ENCODE measurements around the gene MBOAT2.
"Not testable (repeated sequence)": the region's sequence is repeated elsewhere in the genome, so short reads cannot be mapped to it uniquely, and the experiment has no call there.

The MBOAT2 gene

GRCh38 chr2:8980096-8980495 lies 23.4 kb downstream of the MBOAT2 start:
- H3K36me3 ChIP-seq (ENCODE audit: insufficient read depth, low read length), result no peaks in the 10 kb centered on the region
- no peak overlapping the region for H3K27ac ChIP-seq (ENCODE audit: low read depth, low read length)
- no peaks in the 10 kb centered on the region for H3K27me3 ChIP-seq (ENCODE audit: insufficient read depth, low read length)
- peaks cover 84% of the 10 kb centered on the region for H3K79me2 ChIP-seq (ENCODE audit: control insufficient read depth, insufficient read depth, low read length, unreplicated experiment)
- no peak overlapping the region for H3K4me3 ChIP-seq (ENCODE audit: low read depth, low read length)
- peaks cover 14% of the 10 kb centered on the region for H3K4me1 ChIP-seq (ENCODE audit: control insufficient read depth, insufficient read depth, low read length, unreplicated experiment)
- no peak overlapping the region for H2AFZ ChIP-seq (ENCODE audit: low read length, unreplicated experiment)

- H3K27ac ChIP-seq (ENCODE audit: low read depth, low read length), result no peak overlapping the region
- H2AFZ ChIP-seq (ENCODE audit: low read length, unreplicated experiment), result no peak overlapping the region
- no peak overlapping the region for H3K4me3 ChIP-seq (ENCODE audit: low read depth, low read length)
- H3K36me3 ChIP-seq (ENCODE audit: insufficient read depth, low read length), result no peaks in the 10 kb centered on the region
- H3K27me3 ChIP-seq (ENCODE audit: insufficient read depth, low read length), result no peaks in the 10 kb centered on the region
- H3K4me1 ChIP-seq (ENCODE audit: control insufficient read depth, insufficient read depth, low read length, unreplicated experiment), result no peaks in the 10 kb centered on the region
- peaks cover 87% of the 10 kb centered on the region for H3K79me2 ChIP-seq (ENCODE audit: control insufficient read depth, insufficient read depth, low read length, unreplicated experiment)
Observed at GRCh38 chr2:8977758-8978157, 25.7 kb downstream of the MBOAT2 start.

- peaks cover 76% of the 10 kb centered on the region for H3K79me2 ChIP-seq (ENCODE audit: control insufficient read depth, insufficient read depth, low read length, unreplicated experiment)
- H3K27me3 ChIP-seq (ENCODE audit: insufficient read depth, low read length), result no peaks in the 10 kb centered on the region
- H3K27ac ChIP-seq (ENCODE audit: low read depth, low read length), result no peak overlapping the region
- H3K36me3 ChIP-seq (ENCODE audit: insufficient read depth, low read length), result no peaks in the 10 kb centered on the region
- H3K4me3 ChIP-seq (ENCODE audit: low read depth, low read length), result no peak overlapping the region
- no peaks in the 10 kb centered on the region for H3K4me1 ChIP-seq (ENCODE audit: control insufficient read depth, insufficient read depth, low read length, unreplicated experiment)
- H2AFZ ChIP-seq (ENCODE audit: low read length, unreplicated experiment), result no peak overlapping the region
Observed at GRCh38 chr2:8976442-8977259, 26.8 kb downstream of the MBOAT2 start.

GRCh38 chr2:8974016-8974415 lies 29.5 kb downstream of the MBOAT2 start:
- H3K4me1 ChIP-seq (ENCODE audit: control insufficient read depth, insufficient read depth, low read length, unreplicated experiment), result no peaks in the 10 kb centered on the region
- H3K27ac ChIP-seq (ENCODE audit: low read depth, low read length), result no peak overlapping the region
- H3K4me3 ChIP-seq (ENCODE audit: low read depth, low read length), result no peak overlapping the region
- H3K27me3 ChIP-seq (ENCODE audit: insufficient read depth, low read length), result no peaks in the 10 kb centered on the region
- H3K79me2 ChIP-seq (ENCODE audit: control insufficient read depth, insufficient read depth, low read length, unreplicated experiment), result peaks cover 53% of the 10 kb centered on the region
- no peak overlapping the region for H2AFZ ChIP-seq (ENCODE audit: low read length, unreplicated experiment)
- H3K36me3 ChIP-seq (ENCODE audit: insufficient read depth, low read length), result no peaks in the 10 kb centered on the region

GRCh38 chr2:8973017-8973416 lies 30.5 kb downstream of the MBOAT2 start:
- not testable (repeated sequence) for H3K36me3 ChIP-seq (ENCODE audit: insufficient read depth, low read length); H2AFZ ChIP-seq (ENCODE audit: low read length, unreplicated experiment); H3K4me1 ChIP-seq (ENCODE audit: control insufficient read depth, insufficient read depth, low read length, unreplicated experiment); H3K27me3 ChIP-seq (ENCODE audit: insufficient read depth, low read length); H3K27ac ChIP-seq (ENCODE audit: low read depth, low read length); H3K4me3 ChIP-seq (ENCODE audit: low read depth, low read length)
- peaks cover 43% of the 10 kb centered on the region for H3K79me2 ChIP-seq (ENCODE audit: control insufficient read depth, insufficient read depth, low read length, unreplicated experiment)

GRCh38 chr2:8972535-8972934 lies 30.9 kb downstream of the MBOAT2 start:
- not testable (repeated sequence) for H3K27me3 ChIP-seq (ENCODE audit: insufficient read depth, low read length); H3K4me1 ChIP-seq (ENCODE audit: control insufficient read depth, insufficient read depth, low read length, unreplicated experiment); H2AFZ ChIP-seq (ENCODE audit: low read length, unreplicated experiment); H3K36me3 ChIP-seq (ENCODE audit: insufficient read depth, low read length); H3K4me3 ChIP-seq (ENCODE audit: low read depth, low read length); H3K27ac ChIP-seq (ENCODE audit: low read depth, low read length)
- H3K79me2 ChIP-seq (ENCODE audit: control insufficient read depth, insufficient read depth, low read length, unreplicated experiment), result peaks cover 42% of the 10 kb centered on the region

GRCh38 chr2:8969348-8969747 lies 34.1 kb downstream of the MBOAT2 start:
- not testable (repeated sequence) for H3K27ac ChIP-seq (ENCODE audit: low read depth, low read length); H2AFZ ChIP-seq (ENCODE audit: low read length, unreplicated experiment); H3K36me3 ChIP-seq (ENCODE audit: insufficient read depth, low read length); H3K4me1 ChIP-seq (ENCODE audit: control insufficient read depth, insufficient read depth, low read length, unreplicated experiment); H3K4me3 ChIP-seq (ENCODE audit: low read depth, low read length); H3K27me3 ChIP-seq (ENCODE audit: insufficient read depth, low read length)
- H3K79me2 ChIP-seq (ENCODE audit: control insufficient read depth, insufficient read depth, low read length, unreplicated experiment), result peaks cover 29% of the 10 kb centered on the region

GRCh38 chr2:8966123-8966908 lies 37.2 kb downstream of the MBOAT2 start:
- no peak overlapping the region for H3K27ac ChIP-seq (ENCODE audit: low read depth, low read length)
- no peaks in the 10 kb centered on the region for H3K27me3 ChIP-seq (ENCODE audit: insufficient read depth, low read length)
- H3K79me2 ChIP-seq (ENCODE audit: control insufficient read depth, insufficient read depth, low read length, unreplicated experiment), result peaks cover 33% of the 10 kb centered on the region
- peak overlapping the region; percentile 33 for H3K4me3 ChIP-seq (ENCODE audit: low read depth, low read length)
- H3K4me1 ChIP-seq (ENCODE audit: control insufficient read depth, insufficient read depth, low read length, unreplicated experiment), result no peaks in the 10 kb centered on the region
- H3K36me3 ChIP-seq (ENCODE audit: insufficient read depth, low read length), result no peaks in the 10 kb centered on the region
- H2AFZ ChIP-seq (ENCODE audit: low read length, unreplicated experiment), result no peak overlapping the region

- Histone ChIP-seq H3K27ac (ENCODE audit: low read depth, low read length) (no peak overlapping the region), H3K79me2 (ENCODE audit: control insufficient read depth, insufficient read depth, low read length, unreplicated experiment) (peaks cover 35% of the 10 kb centered on the region), H3K4me3 (ENCODE audit: low read depth, low read length) (no peak overlapping the region), H2AFZ (ENCODE audit: low read length, unreplicated experiment) (no peak overlapping the region), H3K4me1 (ENCODE audit: control insufficient read depth, insufficient read depth, low read length, unreplicated experiment) (no peaks in the 10 kb centered on the region), H3K36me3 (ENCODE audit: insufficient read depth, low read length) (no peaks in the 10 kb centered on the region), H3K27me3 (ENCODE audit: insufficient read depth, low read length) (no peaks in the 10 kb centered on the region)
Observed at GRCh38 chr2:8965216-8965969, 38.1 kb downstream of the MBOAT2 start.

GRCh38 chr2:8962890-8963289 lies 40.6 kb downstream of the MBOAT2 start:
- Histone ChIP-seq H2AFZ (ENCODE audit: low read length, unreplicated experiment) (no peak overlapping the region), H3K36me3 (ENCODE audit: insufficient read depth, low read length) (no peaks in the 10 kb centered on the region), H3K79me2 (ENCODE audit: control insufficient read depth, insufficient read depth, low read length, unreplicated experiment) (peaks cover 37% of the 10 kb centered on the region), H3K4me3 (ENCODE audit: low read depth, low read length) (no peak overlapping the region), H3K4me1 (ENCODE audit: control insufficient read depth, insufficient read depth, low read length, unreplicated experiment) (no peaks in the 10 kb centered on the region), H3K27ac (ENCODE audit: low read depth, low read length) (no peak overlapping the region), H3K27me3 (ENCODE audit: insufficient read depth, low read length) (no peaks in the 10 kb centered on the region)
